Effector memory CD4-positive, alpha-beta T cell (primary cell): ENCODE results near the gene KIF20B.

Source experiments
- DNase-seq, 3 donors: peaks; one replicate each; pipeline ENCODE4 v3.0.0-alpha.2; 2020
- H3K27ac ChIP-seq: 2 replicates; pipeline ENCODE4 v1.7.0; 2013; ENCODE audit warnings: mild to moderate bottlenecking, low read length, moderate library complexity; ENCODE audit not compliant: insufficient read depth, poor library complexity, severe bottlenecking
- H3K27me3 ChIP-seq: replicated peaks from 2 replicates; pipeline ENCODE4 v1.7.0; 2013; ENCODE audit warnings: mild to moderate bottlenecking, low read length; ENCODE audit not compliant: insufficient read depth, control insufficient read depth, poor library complexity, severe bottlenecking
- H3K36me3 ChIP-seq: 2 replicates; pipeline ENCODE4 v1.7.0; 2013; ENCODE audit warnings: mild to moderate bottlenecking, low read length, moderate library complexity; ENCODE audit not compliant: control insufficient read depth, insufficient read depth
- H3K4me1 ChIP-seq: 2 replicates; pipeline ENCODE4 v1.7.0; 2013; ENCODE audit warnings: low read length, mild to moderate bottlenecking; ENCODE audit not compliant: control insufficient read depth, insufficient read depth, poor library complexity, severe bottlenecking
- H3K4me3 ChIP-seq: 2 replicates; pipeline ENCODE4 v1.7.0; 2013; ENCODE audit warnings: low read length, low read depth, mild to moderate bottlenecking; ENCODE audit not compliant: insufficient read depth, poor library complexity, severe bottlenecking
- H3K9me3 ChIP-seq: 2 replicates; pipeline ENCODE4 v1.7.0; 2013; ENCODE audit warnings: mild to moderate bottlenecking, low read length, moderate library complexity; ENCODE audit not compliant: control insufficient read depth
- total RNA-seq, 3 donors: gene quantifications; one replicate each; lab custom pipeline; 2026; lab: John Stamatoyannopoulos, UW

KIF20B gene
- 33.1 to 44.1 (median 39.9) reads per million in 3 donors for total RNA-seq

- Histone ChIP-seq H3K27me3 (no peaks in the 10 kb centered on the region), H3K9me3 (no peaks in the 10 kb centered on the region), H3K4me1 (peaks cover 6% of the 10 kb centered on the region), H3K27ac (peak within 1 kb of the TSS; percentile 85), H3K36me3 (no peaks in the 10 kb centered on the region), H3K4me3 (peak within 1 kb of the TSS; percentile 88)
- DNase-seq = peak; percentile 87 to 93 (median 91)
Measured at GRCh38 chr10:89701242-89702120, at the start of gene KIF20B. Gene KIF20B (plus strand): TSS chr10:89701590. CDS start chr10:89705295, 3,705 bp downstream.

- Histone ChIP-seq H3K27me3 (no peaks in the 10 kb centered on the region), H3K4me3 (no peak overlapping the region), H3K27ac (no peak overlapping the region), H3K4me1 (no peaks in the 10 kb centered on the region), H3K9me3 (no peaks in the 10 kb centered on the region), H3K36me3 (no peaks in the 10 kb centered on the region)
- no peak for DNase-seq
Measured at GRCh38 chr10:89651916-89652573, 49.3 kb upstream of the KIF20B start.

GRCh38 chr10:89652806-89653370 is 48.5 kb upstream of the KIF20B start:
- Histone ChIP-seq H3K4me1 (no peaks in the 10 kb centered on the region), H3K9me3 (no peaks in the 10 kb centered on the region), H3K36me3 (no peaks in the 10 kb centered on the region), H3K27me3 (no peaks in the 10 kb centered on the region), H3K27ac (no peak overlapping the region), H3K4me3 (no peak overlapping the region)
- DNase-seq = no peak

GRCh38 chr10:89653410-89653869 is 48.0 kb upstream of the KIF20B start:
- Histone ChIP-seq H3K27me3 (no peaks in the 10 kb centered on the region), H3K27ac (no peak overlapping the region), H3K4me1 (no peaks in the 10 kb centered on the region), H3K4me3 (no peak overlapping the region), H3K36me3 (no peaks in the 10 kb centered on the region), H3K9me3 (no peaks in the 10 kb centered on the region)
- DNase-seq = no peak

- Histone ChIP-seq H3K27ac (no peak overlapping the region), H3K36me3 (no peaks in the 10 kb centered on the region), H3K4me3 (no peak overlapping the region), H3K27me3 (no peaks in the 10 kb centered on the region), H3K9me3 (no peaks in the 10 kb centered on the region), H3K4me1 (no peaks in the 10 kb centered on the region)
- no peak for DNase-seq
Measured at GRCh38 chr10:89655722-89656121, 45.7 kb upstream of the KIF20B start.

GRCh38 chr10:89657302-89657701 is 44.1 kb upstream of the KIF20B start:
- Histone ChIP-seq H3K9me3 (no peaks in the 10 kb centered on the region), H3K4me3 (no peak overlapping the region), H3K4me1 (no peaks in the 10 kb centered on the region), H3K36me3 (no peaks in the 10 kb centered on the region), H3K27ac (no peak overlapping the region), H3K27me3 (no peaks in the 10 kb centered on the region)
- DNase-seq = no peak

- Histone ChIP-seq H3K4me3 (no peak overlapping the region), H3K9me3 (no peaks in the 10 kb centered on the region), H3K27me3 (no peaks in the 10 kb centered on the region), H3K36me3 (no peaks in the 10 kb centered on the region), H3K27ac (no peak overlapping the region), H3K4me1 (no peaks in the 10 kb centered on the region)
- DNase-seq = no peak
Measured at GRCh38 chr10:89659143-89660131, 42.0 kb upstream of the KIF20B start.

GRCh38 chr10:89662596-89662995 is 38.8 kb upstream of the KIF20B start:
- H3K4me1 ChIP-seq = no peaks in the 10 kb centered on the region
- DNase-seq = no peak
- H3K27ac ChIP-seq = no peak overlapping the region

GRCh38 chr10:89663144-89663543 is 38.2 kb upstream of the KIF20B start:
- no peaks in the 10 kb centered on the region for H3K4me1 ChIP-seq
- no peak overlapping the region for H3K27ac ChIP-seq
- no peaks in the 10 kb centered on the region for H3K27me3 ChIP-seq
- no peak for DNase-seq
- H3K9me3 ChIP-seq = no peaks in the 10 kb centered on the region
- H3K4me3 ChIP-seq = no peak overlapping the region
- no peaks in the 10 kb centered on the region for H3K36me3 ChIP-seq

More at GRCh38 chr10:89662596-89662995, 38.8 kb upstream of the KIF20B start:
- H3K27me3 ChIP-seq = no peaks in the 10 kb centered on the region
- no peaks in the 10 kb centered on the region for H3K36me3 ChIP-seq
- H3K4me3 ChIP-seq = no peak overlapping the region
- no peaks in the 10 kb centered on the region for H3K9me3 ChIP-seq
